ENCODE measurements around the gene HAUS6.
"Not testable (repeated sequence)": the region's sequence is repeated elsewhere in the genome, so short reads cannot be mapped to it uniquely, and the experiment has no call there.

HAUS6 gene

GRCh38 chr9:19022206-19022605 lies 80.5 kb downstream of the HAUS6 start:
- no peak for DNase-seq (ENCODE audit: low read depth)
- TF ChIP-seq POLR2A (IDR thresholded peaks at IDR 0.05; ENCODE audit: extremely low read depth, insufficient read length): no peak
- no peak for TF ChIP-seq MAX (IDR thresholded peaks at IDR 0.05; ENCODE audit: low read depth, low read length)
- no peak for TF ChIP-seq MYC (IDR thresholded peaks at IDR 0.05; ENCODE audit: low read depth, low read length)
- no peak for TF ChIP-seq CTCF (IDR thresholded peaks at IDR 0.05; ENCODE audit: low read depth, low read length)
- H3K4me3 ChIP-seq (ENCODE audit: low read depth, low read length): no peak overlapping the region

- H3K4me3 ChIP-seq (ENCODE audit: low read depth, low read length); DNase-seq (ENCODE audit: low read depth): not testable (repeated sequence)
Observed at GRCh38 chr9:19021649-19022048, 81.1 kb downstream of the HAUS6 start.

DNA sequence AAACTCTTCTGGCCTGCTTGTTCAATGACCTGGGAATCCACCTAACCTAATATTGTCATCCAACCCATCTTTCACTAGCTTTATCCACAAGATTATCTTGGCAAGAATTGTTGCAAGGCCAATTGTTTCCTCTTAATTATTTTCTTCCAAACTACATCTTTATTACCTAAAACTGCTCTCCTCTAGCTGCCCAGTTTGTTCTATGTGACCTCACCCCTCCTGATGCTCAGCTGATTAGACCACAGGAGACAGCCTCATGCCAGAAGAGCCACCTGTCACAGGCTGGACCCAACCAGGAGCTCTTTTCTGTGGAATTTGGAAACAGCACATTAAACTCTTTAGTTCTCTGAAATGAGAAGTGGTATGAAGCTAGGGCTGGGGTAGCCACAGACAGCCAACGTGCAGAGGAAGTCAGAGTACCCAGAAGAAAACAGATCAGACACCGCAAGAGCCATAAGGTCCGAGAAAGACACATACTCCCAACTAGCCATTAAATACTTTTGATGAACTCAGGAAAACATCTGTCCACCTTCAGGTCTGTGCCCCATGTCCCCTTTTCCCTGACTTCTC lies 81.7 kb downstream of the HAUS6 start:
- TF ChIP-seq POLR2A (IDR thresholded peaks at IDR 0.05; ENCODE audit: extremely low read depth, insufficient read length) (no peak), MAX (IDR thresholded peaks at IDR 0.05; ENCODE audit: low read depth, low read length) (no peak), MYC (IDR thresholded peaks at IDR 0.05; ENCODE audit: low read depth, low read length) (no peak), CTCF (IDR thresholded peaks at IDR 0.05; ENCODE audit: low read depth, low read length) (no peak)
- no peak for DNase-seq (ENCODE audit: low read depth)
- no peak overlapping the region for H3K4me3 ChIP-seq (ENCODE audit: low read depth, low read length)

DNA sequence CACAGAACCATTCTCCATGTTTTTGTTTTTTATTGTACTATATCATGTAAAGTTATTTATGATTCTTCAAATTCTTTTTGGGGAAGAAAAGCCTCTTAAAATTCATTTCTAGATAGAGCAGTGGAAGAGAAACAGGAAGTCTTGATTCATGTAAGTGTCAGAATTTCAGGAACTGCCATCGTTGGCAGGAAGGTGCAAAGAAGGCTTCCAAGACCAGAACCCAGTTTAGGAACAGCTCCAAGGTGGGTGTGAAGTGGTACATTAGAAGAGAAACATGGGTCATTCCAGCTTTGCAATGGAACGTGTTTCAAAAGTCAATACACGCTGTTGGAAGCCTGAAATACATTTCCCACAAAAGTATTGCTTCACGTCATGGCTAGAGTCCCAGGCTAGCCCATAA lies 84.5 kb downstream of the HAUS6 start:
- no peak for DNase-seq (ENCODE audit: low read depth)
- H3K4me3 ChIP-seq (ENCODE audit: low read depth, low read length): no peak overlapping the region
- TF ChIP-seq POLR2A (IDR thresholded peaks at IDR 0.05; ENCODE audit: extremely low read depth, insufficient read length): no peak
- TF ChIP-seq MAX (IDR thresholded peaks at IDR 0.05; ENCODE audit: low read depth, low read length): no peak
- no peak for TF ChIP-seq CTCF (IDR thresholded peaks at IDR 0.05; ENCODE audit: low read depth, low read length)
- no peak for TF ChIP-seq MYC (IDR thresholded peaks at IDR 0.05; ENCODE audit: low read depth, low read length)

GRCh38 chr9:19009391-19009965 lies 93.2 kb downstream of the HAUS6 start:
- no peak for DNase-seq (ENCODE audit: low read depth)
- H3K4me3 ChIP-seq (ENCODE audit: low read depth, low read length): no peak overlapping the region
- no peak for TF ChIP-seq POLR2A (IDR thresholded peaks at IDR 0.05; ENCODE audit: extremely low read depth, insufficient read length)
- TF ChIP-seq CTCF (IDR thresholded peaks at IDR 0.05; ENCODE audit: low read depth, low read length): no peak
- no peak for TF ChIP-seq MAX (IDR thresholded peaks at IDR 0.05; ENCODE audit: low read depth, low read length)
- TF ChIP-seq MYC (IDR thresholded peaks at IDR 0.05; ENCODE audit: low read depth, low read length): no peak
